HG03139 (cell line): ENCODE measurements around the gene CASD1.

Experiments used
- ATAC-seq: cut with Tn5 transposase; IDR thresholded peaks from one replicate; pipeline ENCODE4 v1.9.1; 2021; ENCODE audit not compliant: unreplicated experiment

CASD1 gene

DNA sequence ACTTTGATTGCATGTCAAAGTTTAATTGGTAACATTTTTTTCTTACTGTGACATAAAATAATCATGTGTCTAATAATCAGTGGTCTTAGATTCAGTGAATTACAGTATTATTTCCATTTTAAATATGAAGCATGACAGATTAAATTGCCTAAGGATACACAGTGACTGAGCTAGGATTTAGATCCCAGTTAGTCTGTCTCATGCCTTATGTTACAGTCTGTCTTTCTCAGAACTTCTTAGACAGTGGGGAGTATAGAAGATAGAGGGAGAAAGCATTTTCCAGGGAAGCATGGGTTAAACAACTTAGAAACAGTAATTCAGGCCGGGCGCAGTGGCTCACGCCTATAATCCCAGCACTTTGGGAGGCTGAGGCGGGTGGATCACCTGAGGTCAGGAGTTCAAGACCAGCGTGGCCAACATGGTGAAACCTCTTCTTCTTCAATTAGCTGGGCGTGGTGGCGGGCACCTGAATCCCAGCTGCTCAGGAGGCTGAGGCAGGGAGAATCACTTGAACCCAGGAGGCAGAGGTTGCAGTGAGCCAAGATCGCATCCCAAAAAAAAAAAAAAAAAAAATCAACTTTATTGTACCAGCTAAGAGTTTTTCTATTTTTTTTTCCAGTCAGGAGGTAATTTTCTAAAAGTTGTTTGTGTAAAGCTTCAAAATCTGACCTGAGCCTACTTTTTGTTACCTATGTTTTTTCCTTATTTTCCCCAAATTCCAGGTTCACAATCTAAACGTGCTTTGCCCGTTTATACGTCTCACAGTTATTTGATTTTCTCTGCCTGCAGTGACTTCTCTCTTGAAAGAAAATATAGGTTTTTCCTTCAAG is 3.3 kb downstream of the CASD1 start:
- ATAC-seq: no peak

DNA sequence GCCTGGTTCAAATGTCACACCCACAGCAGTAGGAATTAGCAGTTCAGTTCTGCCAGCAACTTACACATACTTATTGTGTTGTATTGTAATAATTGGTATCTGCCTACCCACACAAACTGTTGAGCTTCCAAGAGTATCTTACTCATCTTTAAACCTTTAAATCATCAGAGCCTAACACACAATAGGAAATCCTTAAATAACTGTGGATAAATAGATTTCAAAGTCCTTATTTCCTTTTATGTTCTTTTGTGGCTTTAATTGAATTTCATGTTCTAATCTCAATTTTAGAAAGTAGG is 3.9 kb downstream of the CASD1 start:
- no peak for ATAC-seq

GRCh38 chr7:94514140-94514889 is 4.7 kb downstream of the CASD1 start:
- ATAC-seq: no peak

GRCh38 chr7:94514917-94515316 is 5.3 kb downstream of the CASD1 start:
- ATAC-seq: no peak

- no peak for ATAC-seq
Observed at GRCh38 chr7:94525923-94526322, 16.3 kb downstream of the CASD1 start.

- ATAC-seq: no peak
Observed at GRCh38 chr7:94529516-94529915, 19.9 kb downstream of the CASD1 start.

GRCh38 chr7:94530109-94530508 is 20.5 kb downstream of the CASD1 start:
- no peak for ATAC-seq

GRCh38 chr7:94532676-94533075 is 23.1 kb downstream of the CASD1 start:
- ATAC-seq: no peak

GRCh38 chr7:94540428-94540827 is 30.8 kb downstream of the CASD1 start:
- no peak for ATAC-seq

GRCh38 chr7:94547126-94547525 is 37.5 kb downstream of the CASD1 start:
- no peak for ATAC-seq

DNA sequence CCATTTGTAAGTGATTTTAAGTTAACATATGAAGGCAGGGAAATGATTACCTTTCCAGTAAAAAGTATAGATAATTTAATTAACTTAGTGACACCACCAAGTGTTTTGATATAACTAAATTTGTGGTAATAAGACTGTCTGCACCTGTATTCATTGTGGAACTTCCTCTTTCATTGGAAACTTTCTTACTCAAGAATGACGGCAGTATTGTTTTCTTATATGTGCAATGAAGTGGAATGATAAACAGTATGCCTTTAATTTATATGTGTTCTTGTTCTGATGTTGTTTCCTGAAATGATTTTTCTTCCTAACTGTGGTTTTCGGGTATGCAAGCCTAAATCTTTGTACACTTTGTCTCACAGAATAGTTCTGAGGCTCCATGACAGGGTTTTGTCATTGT is 46.4 kb downstream of the CASD1 start:
- no peak for ATAC-seq

DNA sequence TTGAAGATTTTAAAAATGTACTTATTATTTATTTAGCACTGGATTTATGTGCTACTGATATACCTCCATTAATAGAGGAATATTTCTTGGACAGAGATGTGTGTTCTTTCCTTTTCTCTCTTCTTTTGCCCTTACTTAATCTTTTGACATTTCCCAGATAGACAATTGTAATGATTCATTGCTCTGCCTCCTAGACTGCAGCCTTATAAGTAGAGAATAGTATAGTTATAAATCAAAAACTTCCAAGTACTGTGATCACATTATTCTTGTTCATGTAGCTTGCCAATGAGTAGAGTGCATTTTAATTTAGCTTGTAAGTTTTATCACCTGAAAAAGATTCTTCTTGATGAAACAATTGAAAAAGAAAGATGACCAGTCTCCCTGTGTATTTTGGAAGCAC is 47.6 kb downstream of the CASD1 start:
- ATAC-seq: no peak

DNA sequence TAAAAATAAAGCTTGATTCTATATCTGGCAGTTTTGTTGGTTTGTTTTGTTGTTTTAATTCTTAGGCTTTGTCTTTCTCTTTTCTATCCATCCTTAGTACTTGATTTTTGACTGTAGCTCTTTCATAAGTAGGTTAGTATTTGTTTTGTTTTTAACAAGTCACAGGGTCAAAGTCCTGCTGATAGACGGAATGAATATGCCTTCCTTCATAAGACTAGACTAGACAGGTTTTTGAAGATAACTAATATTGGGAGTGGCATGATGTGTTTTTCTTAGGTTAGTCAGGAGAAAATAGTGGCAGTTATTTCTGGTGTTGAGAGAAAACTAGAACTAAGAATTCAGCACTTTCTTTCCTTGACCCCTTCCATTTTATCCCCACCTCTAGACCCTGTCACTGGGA is 50.4 kb downstream of the CASD1 start:
- no peak for ATAC-seq

- no peak for ATAC-seq
Observed at GRCh38 chr7:94561841-94562514, 52.4 kb downstream of the CASD1 start.

- no peak for ATAC-seq
Observed at GRCh38 chr7:94562525-94562924, 52.9 kb downstream of the CASD1 start.

- ATAC-seq: no peak
Observed at GRCh38 chr7:94565247-94565894, 55.8 kb downstream of the CASD1 start.

GRCh38 chr7:94567396-94567795 is 57.8 kb downstream of the CASD1 start:
- ATAC-seq: no peak

- ATAC-seq: no peak
Observed at GRCh38 chr7:94571816-94572215, 62.2 kb downstream of the CASD1 start.

- no peak for ATAC-seq
Observed at GRCh38 chr7:94575646-94576045, 66.0 kb downstream of the CASD1 start.

DNA sequence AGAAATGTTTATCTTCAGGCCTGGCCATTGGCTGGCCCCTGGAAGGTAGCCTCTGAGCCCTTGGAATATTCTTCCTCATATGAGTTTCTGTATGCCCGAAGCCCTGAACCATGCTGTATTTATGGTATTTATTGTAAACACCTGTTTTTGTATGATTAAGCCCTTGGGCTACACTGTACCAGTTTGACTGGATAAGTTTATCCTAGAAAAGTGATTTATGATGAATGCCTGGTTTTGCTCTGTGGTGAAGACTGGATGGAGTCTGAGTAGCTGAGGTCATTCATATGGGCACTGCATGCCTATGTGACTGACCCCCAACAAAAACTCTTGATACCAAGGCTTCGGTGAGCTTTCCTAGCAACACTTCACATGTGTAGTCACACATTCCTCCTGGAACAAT is 66.7 kb downstream of the CASD1 start:
- ATAC-seq: no peak

DNA sequence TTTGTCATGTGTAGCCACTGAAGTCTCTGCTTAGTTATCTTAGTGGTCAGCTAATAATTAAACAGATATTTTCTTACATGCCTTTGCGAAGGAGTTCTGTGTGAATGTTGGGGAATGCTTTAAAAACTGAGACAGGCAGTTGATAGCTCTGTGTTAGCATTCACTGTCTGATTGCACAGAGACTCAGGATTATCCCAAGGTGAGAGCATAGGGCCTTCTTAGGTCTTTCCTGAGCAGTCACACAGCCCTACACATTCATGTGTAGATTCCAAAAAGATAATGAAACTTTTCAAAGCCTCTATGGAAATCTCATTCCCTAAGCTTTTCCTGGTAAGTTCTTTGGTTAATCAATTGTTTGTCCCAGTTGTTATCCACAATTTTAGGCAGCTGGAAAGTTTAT is 67.7 kb downstream of the CASD1 start:
- no peak for ATAC-seq

- ATAC-seq: no peak
Observed at GRCh38 chr7:94578614-94579013, 69.0 kb downstream of the CASD1 start.
